Hepatocyte (in vitro differentiated cells): ENCODE data around the gene FAM169A.

Source experiments
- EZH2 ChIP-seq: fragments of 200-600 bp; sonication (generic); IDR thresholded peaks from 2 replicates; pipeline ENCODE4 v1.6.1; 2016; ENCODE audit warnings: antibody characterized with exemption, mild to moderate bottlenecking, borderline replicate concordance
- EZH2phosphoT487 ChIP-seq: fragments of 200-600 bp; sonication (generic); IDR thresholded peaks from one replicate; pipeline ENCODE4 v1.6.1; 2018; ENCODE audit warnings: antibody characterized with exemption, mild to moderate bottlenecking, low read depth, moderate library complexity; ENCODE audit not compliant: unreplicated experiment, severe bottlenecking
- TF ChIP-seq, protein P1 (sequence below): fragments of 200-600 bp; sonication (generic); IDR thresholded peaks from 2 replicates; pipeline ENCODE4 v1.5.1; 2016; ENCODE audit warnings: antibody characterized with exemption, mild to moderate bottlenecking; ENCODE audit not compliant: poor library complexity

DNA sequence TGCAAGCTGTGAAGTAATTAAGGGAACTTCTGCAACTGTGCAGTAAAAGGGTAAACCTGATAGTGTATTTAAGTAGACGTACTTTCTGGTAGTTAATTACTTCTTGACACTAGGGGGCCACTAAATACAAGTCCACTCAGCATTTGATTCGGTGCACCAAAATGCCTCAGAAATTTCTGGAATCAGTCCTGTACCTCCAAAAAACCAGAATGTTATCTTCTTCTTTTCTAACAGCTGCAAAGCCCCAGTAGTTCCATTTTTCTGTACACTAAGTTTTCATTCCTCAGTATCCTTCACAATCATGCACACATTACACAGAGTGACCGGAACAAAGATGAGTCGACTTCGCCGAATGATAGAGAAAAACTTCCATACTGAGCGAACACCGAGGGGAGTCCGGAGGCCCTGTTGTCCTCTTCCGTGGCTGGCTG lies 99.8 kb downstream of the FAM169A start:
- TF ChIP-seq, protein P1, sequence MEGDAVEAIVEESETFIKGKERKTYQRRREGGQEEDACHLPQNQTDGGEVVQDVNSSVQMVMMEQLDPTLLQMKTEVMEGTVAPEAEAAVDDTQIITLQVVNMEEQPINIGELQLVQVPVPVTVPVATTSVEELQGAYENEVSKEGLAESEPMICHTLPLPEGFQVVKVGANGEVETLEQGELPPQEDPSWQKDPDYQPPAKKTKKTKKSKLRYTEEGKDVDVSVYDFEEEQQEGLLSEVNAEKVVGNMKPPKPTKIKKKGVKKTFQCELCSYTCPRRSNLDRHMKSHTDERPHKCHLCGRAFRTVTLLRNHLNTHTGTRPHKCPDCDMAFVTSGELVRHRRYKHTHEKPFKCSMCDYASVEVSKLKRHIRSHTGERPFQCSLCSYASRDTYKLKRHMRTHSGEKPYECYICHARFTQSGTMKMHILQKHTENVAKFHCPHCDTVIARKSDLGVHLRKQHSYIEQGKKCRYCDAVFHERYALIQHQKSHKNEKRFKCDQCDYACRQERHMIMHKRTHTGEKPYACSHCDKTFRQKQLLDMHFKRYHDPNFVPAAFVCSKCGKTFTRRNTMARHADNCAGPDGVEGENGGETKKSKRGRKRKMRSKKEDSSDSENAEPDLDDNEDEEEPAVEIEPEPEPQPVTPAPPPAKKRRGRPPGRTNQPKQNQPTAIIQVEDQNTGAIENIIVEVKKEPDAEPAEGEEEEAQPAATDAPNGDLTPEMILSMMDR: peak; percentile 32
- no peak for TF ChIP-seq EZH2
- TF ChIP-seq EZH2phosphoT487: no peak
